ENCODE data around the gene PPP1R12B.
"Not testable (repeated sequence)": the region's sequence is repeated elsewhere in the genome, so short reads cannot be mapped to it uniquely, and the experiment has no call there.

DNA sequence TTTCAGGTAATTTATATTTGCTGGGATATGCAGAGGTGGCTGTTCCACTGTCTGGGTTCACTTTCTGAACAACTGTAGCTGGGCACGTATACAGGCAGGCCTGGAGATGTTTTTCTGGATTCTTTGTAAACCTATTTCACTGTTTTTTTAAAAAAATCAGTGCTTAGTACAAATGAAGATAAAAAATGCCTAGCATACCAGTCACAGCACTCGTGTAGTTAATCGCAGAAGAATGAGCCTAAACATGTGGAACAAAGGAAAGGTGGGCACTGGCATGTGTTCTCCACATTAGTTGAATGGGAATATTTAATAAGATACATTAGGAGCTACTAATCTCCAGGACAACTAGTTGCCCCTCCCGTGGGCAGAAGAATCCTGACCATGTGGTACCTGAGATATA lies 68.6 kb downstream of the PPP1R12B start:
- not testable (repeated sequence) for TF ChIP-seq CTCF (IDR thresholded peaks at IDR 0.05; ENCODE audit: low read depth, low read length, missing input control); NR2F2 (IDR thresholded peaks at IDR 0.05); REST (IDR thresholded peaks at IDR 0.05); MAX (IDR thresholded peaks at IDR 0.05); EGR1 (IDR thresholded peaks at IDR 0.05; ENCODE audit: low read depth in 2 of 2); YY1 (IDR thresholded peaks at IDR 0.05); GABPA (IDR thresholded peaks at IDR 0.05 in 1 of 2, conservative IDR thresholded peaks at IDR 0.05 in 1 of 2); ATF3 (IDR thresholded peaks at IDR 0.05); SP1 (IDR thresholded peaks at IDR 0.05); TAF1 (conservative IDR thresholded peaks at IDR 0.05); HNF4A (conservative IDR thresholded peaks at IDR 0.05); RAD21 (IDR thresholded peaks at IDR 0.05); RXRA (IDR thresholded peaks at IDR 0.05); JUND (IDR thresholded peaks at IDR 0.05)

Data from liver (tissue), 3 donors.